GM03348 (cell line): Measurements from ENCODE around the gene RABEP1.
A peak's percentile ranks its signal among the peaks of the same experiment; 100 is the strongest.
"Not testable (repeated sequence)": the region's sequence is repeated elsewhere in the genome, so short reads cannot be mapped to it uniquely, and the experiment has no call there.

Source experiments
- DNase-seq: peaks from one replicate; pipeline ENCODE4 v3.0.0; 2012; ENCODE audit warnings: low spot score

Gene RABEP1

GRCh38 chr17:5422505-5422904, 140.4 kb downstream of the RABEP1 start:
- DNase-seq: peak; percentile 68

- no peak for DNase-seq
These were observed 142.8 kb downstream of the RABEP1 start for GRCh38 chr17:5424909-5425308.

- DNase-seq: no peak
These were observed 143.7 kb downstream of the RABEP1 start for GRCh38 chr17:5425826-5426225.

GRCh38 chr17:5429191-5429887, 147.3 kb downstream of the RABEP1 start:
- DNase-seq: no peak

GRCh38 chr17:5430413-5430999, 148.4 kb downstream of the RABEP1 start:
- no peak for DNase-seq

- not testable (repeated sequence) for DNase-seq
These were observed 149.2 kb downstream of the RABEP1 start for GRCh38 chr17:5431234-5431633.

- no peak for DNase-seq
These were observed 150.0 kb downstream of the RABEP1 start for GRCh38 chr17:5431949-5432556.

- no peak for DNase-seq
These were observed 152.9 kb downstream of the RABEP1 start for GRCh38 chr17:5434984-5435383.
